HG02763 (cell line): ENCODE data around the gene KATNB1.
"Not testable (repeated sequence)": the region's sequence is repeated elsewhere in the genome, so short reads cannot be mapped to it uniquely, and the experiment has no call there.

ENCODE experiments used
- ATAC-seq: cut with Tn5 transposase; IDR thresholded peaks from one replicate; pipeline ENCODE4 v1.9.1; 2021; ENCODE audit warnings: mild to moderate bottlenecking, moderate library complexity; ENCODE audit not compliant: unreplicated experiment

Gene KATNB1

DNA sequence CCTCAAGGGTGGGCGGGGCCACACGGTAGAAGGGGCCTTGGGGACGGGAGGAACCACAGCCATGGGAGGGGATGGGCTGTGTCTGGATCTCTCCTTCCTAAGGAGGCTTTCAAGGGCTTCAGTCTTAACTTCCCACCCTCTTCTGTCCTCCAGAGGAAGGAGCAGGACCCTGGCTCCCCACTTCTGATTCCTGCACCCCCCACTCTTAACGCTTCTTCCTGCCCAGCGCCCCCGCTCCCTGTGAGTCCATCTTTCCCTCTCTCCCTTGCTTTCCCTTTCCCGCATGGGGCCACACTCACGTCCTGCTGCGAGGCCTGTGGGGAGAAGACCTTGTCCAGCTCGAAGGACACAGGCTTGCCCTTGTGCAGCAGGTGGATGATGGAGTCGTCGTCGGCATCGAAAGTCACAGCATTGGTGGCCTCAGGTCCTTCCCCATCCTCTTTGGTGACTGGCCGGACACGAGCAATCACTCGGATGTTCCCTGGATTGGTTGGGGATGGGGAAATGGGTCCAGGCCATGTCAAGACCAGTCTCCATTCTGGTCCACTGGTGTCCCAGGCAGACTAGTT, 29.7 kb downstream of the KATNB1 start:
- no peak for ATAC-seq

GRCh38 chr16:57766714-57767348, 31.3 kb downstream of the KATNB1 start:
- no peak for ATAC-seq

- ATAC-seq: no peak
Measured at GRCh38 chr16:57769541-57770145, 34.1 kb downstream of the KATNB1 start.

DNA sequence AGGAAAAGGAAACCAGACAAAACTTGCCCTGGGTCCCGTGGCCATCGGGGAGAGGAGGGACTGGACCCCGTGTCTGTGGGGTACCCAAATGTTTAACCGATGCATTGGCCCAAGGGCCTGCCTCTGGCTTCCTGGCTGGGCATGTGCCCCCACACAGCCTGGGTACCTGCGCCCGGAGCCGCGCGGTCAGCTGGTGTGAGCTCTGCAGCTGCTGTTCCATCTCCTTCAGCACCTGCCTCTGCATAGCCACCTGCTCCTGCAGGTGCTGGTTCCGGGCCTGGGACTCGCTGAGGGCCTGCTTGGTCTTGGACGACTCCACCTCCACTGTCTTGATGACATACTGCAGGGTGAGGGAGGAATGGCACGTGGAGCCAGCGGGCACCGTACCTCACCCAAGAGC, 34.8 kb downstream of the KATNB1 start:
- ATAC-seq: no peak

DNA sequence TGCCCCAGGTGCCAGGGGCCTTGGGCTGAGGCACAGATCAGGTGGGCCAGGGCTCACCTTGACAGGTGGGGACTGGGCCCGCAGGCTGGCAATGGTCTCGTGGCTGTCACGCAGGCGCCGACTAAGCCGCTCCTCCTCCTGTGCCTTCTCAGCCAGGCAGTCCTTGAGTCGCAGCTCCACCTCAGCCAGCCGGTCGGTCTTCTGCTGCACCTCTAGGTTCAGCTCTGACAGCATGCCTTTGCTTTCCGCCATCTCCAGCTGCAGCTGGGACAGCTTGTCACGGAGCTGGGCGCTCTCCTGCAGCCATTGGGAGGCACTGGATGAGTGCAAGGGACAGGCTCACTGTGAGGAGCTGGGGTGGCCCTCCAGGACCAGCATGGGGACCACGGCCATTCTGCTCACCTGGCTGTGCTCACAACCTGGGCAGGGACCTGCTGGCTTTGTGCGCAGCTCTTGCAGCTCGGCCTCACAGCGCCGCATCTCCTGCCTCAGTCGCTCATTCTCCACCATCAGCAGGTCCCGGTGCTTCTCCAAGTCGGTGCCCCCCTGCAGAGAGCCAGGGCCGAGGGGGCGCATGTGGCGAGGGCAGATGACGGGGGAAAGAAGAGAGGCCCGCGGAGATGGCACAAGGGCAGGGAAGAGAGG, 35.7 kb downstream of the KATNB1 start:
- ATAC-seq: no peak

GRCh38 chr16:57773019-57773418, 37.4 kb downstream of the KATNB1 start:
- ATAC-seq: no peak

DNA sequence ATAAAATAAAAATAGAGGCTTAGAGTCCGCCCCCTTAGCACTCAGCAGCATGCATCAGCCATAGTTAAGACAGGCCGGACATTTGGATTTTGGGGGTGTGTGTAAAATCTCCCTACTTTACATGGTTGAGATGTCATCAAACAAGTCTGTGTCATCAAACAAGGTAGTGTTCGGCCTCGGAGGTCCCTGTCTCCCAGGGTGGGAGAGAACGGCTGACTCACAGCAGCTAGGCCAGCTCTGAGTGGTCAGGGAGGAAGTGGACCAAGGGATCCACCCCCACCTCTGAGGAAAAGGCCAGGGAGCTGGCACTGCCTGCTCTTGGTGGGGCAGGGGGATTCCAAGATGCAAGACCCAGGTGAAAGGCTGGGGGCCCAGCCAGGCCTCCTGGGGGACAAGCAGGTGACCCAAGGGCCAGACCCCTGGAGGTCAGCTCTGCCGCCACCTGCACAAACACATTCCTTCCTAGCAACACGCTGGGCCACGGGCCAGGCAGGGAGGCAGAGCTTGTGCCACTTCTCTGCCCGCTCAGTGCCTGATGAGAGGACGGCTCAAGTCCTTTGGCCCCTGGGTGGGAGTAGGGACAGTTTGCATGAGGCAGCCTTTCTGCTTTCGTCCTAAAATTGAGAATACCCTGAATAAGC, 38.2 kb downstream of the KATNB1 start:
- no peak for ATAC-seq

DNA sequence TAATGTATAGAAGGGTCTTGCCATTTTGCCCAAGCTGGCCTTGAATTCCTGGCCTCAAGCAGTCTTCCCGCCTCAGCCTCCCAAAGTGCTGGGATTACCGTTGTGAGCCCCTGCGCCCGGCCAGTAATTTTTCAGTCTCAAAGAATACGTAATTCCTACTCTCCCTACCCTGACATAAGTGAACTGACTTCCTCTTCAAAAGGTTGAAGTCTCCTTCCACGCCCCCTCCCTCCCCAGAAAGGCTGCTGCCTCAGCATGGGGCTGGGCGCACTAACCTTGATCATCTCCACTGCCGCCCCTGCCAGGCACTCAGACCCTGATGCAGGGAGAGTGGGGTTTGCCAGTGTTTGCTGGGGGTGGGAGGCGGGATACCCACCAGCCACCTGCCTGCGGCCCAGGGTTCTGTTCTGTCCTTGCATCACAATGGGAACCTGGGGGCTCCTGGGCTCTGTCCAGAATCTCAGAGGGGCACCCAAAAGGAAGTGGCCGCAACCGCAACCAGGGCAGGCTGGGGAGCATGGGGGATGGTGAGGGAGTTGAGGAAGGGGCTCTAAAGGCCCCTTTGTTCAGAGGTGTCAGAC, 39.2 kb downstream of the KATNB1 start:
- ATAC-seq: no peak

- ATAC-seq: no peak
Measured at GRCh38 chr16:57775661-57776469, 40.3 kb downstream of the KATNB1 start.

GRCh38 chr16:57778658-57779057, 43.1 kb downstream of the KATNB1 start:
- no peak for ATAC-seq

DNA sequence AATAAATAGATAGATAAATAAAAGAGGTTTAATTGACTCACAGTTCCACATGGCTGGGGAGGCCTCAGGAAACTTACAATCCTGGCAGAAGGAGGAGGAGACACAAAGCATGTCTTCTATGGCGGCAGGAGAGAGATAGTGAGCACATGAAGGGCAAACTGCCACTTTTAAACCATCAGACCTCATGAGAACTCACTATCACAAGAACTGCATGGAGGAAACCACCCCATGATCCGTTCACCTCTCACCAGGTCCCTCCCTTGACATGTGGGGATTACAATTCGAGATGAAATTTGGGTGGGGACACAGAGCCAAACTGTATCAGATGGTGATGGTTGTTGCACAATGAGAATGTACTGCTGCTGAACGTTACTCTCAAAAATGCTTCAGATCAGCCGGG, 44.3 kb downstream of the KATNB1 start:
- not testable (repeated sequence) for ATAC-seq

- ATAC-seq: no peak
Measured at GRCh38 chr16:57781349-57781740, 45.8 kb downstream of the KATNB1 start.

GRCh38 chr16:57781741-57782606, 46.4 kb downstream of the KATNB1 start:
- ATAC-seq: no peak

DNA sequence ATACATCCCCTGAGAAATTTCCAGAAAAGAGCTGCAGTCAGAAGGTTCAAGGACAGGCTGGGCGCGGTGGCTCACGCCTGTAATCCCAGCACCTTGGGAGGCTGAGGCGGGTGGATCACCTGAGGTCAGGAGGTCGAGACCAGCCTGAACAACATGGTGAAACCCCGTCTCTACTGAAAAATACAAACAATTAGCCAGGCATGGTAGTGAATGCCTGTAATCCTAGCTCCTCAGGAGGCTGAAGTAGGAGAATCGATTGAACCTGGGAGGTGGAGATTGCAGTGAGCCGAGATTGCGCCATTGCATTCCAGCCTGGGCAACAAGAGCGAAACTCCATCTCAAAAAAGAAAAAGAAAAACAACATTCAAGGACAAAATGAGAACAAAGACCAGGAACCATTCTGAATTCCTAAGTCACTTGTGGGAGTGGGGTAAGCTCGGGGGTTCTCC, 47.1 kb downstream of the KATNB1 start:
- not testable (repeated sequence) for ATAC-seq

GRCh38 chr16:57783116-57783515, 47.5 kb downstream of the KATNB1 start:
- ATAC-seq: no peak

DNA sequence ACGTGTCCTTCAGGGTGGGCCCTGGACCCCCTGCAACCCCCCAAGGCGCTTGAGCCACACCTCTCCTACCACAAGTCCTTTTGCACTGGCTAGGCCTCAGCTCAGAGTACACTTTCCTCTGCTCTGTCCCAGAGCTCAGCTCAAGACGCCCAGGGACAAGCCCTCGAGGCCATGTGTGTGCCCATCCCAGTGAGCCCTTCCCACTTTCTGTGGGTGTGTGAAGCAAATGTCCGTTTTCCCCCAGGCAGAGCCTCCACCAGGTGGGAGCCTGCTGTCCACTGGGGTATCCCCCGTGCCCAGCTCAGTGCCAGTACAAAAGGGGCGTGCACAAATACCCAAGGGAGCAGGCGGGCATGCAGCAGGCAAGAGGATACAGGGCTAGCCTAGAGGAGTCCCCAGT, 48.3 kb downstream of the KATNB1 start:
- no peak for ATAC-seq

GRCh38 chr16:57784334-57784733, 48.8 kb downstream of the KATNB1 start:
- no peak for ATAC-seq

DNA sequence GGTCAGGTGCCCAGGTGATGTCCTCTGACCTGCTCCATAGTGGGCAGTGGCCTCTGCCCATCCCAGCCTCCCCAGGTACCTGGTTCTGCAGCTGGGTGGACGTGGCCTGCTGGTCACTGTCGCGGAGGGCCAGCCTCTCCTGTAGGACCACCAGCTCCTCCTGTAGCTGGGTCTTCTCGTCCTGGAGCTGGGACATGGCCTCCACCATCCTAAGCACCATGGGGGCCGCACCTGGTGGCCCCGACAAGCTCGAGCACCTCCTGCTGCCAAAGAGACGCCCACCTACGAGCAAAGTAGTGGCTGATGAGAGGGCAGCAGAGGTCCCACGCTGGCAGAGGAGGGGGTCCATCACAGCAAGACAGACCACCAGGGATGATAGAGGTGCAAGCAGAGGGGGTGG, 49.8 kb downstream of the KATNB1 start:
- no peak for ATAC-seq

- no peak for ATAC-seq
Measured at GRCh38 chr16:57785924-57786323, 50.4 kb downstream of the KATNB1 start.
